IMR-90 (cell line): ENCODE measurements around the gene HIF1A. TPM values are rescaled to one million over a fixed set of nuclear protein-coding genes. Genes with fewer than 3 reads are reported as not detected.

Experiments used
- ATAC-seq: fragments of 200-7000 bp; cut with Tn5 transposase; 2 replicates; pipeline ENCODE4 v1.9.1; 2020; ENCODE audit warnings: low read depth, mild to moderate bottlenecking, moderate library complexity
- BruUV-seq: library from RNA; stranded (reverse); fragments of 400-500 nt; replicated peaks from 2 replicates; lab custom pipeline; 2021; lab: Mats Ljungman, UMichigan
- CTCF ChIA-PET: fragments of 300-600 bp; formaldehyde crosslinking; extraction: SDS; loops from one replicate; lab custom pipeline; 2021; ENCODE audit warnings: antibody characterized with exemption; lab: Yijun Ruan, JAX
- POLR2A ChIA-PET: fragments of 300-600 bp; sonication (Branson Sonifier 250); formaldehyde crosslinking; loops from one replicate; lab custom pipeline; 2022; ENCODE audit warnings: antibody characterized with exemption; ENCODE audit not compliant: unreplicated experiment; lab: Charles Lee
- DNase-seq: peaks from one replicate; pipeline ENCODE4 v3.0.0; 2013
- H2AFZ ChIP-seq: replicated peaks from 2 replicates; pipeline ENCODE3; 2013; ENCODE audit warnings: low read length, mild to moderate bottlenecking; ENCODE audit not compliant: poor library complexity
- H2AK5ac ChIP-seq: 2 replicates; pipeline ENCODE4 v1.6.1; 2013; ENCODE audit warnings: low read depth, low read length, inconsistent platforms
- H2AK9ac ChIP-seq: replicated peaks from 2 replicates; pipeline ENCODE3; 2013; ENCODE audit warnings: mild to moderate bottlenecking, low read depth, low read length, moderate library complexity; ENCODE audit not compliant: poor library complexity
- H2BK120ac ChIP-seq: 2 replicates; pipeline ENCODE4 v1.6.1; 2013; ENCODE audit warnings: low read depth, low read length, inconsistent platforms
- H2BK15ac ChIP-seq: 3 replicates; pipeline ENCODE4 v1.6.1; 2013; ENCODE audit warnings: low read depth, low read length, inconsistent platforms
- H2BK20ac ChIP-seq: 2 replicates; pipeline ENCODE4 v1.6.1; 2013; ENCODE audit warnings: low read depth, mild to moderate bottlenecking, inconsistent platforms, low read length, moderate library complexity
- H2BK5ac ChIP-seq: 2 replicates; pipeline ENCODE4 v1.6.1; 2013; ENCODE audit warnings: mild to moderate bottlenecking, low read depth, low read length, inconsistent platforms; ENCODE audit not compliant: poor library complexity, severe bottlenecking
- H3K14ac ChIP-seq: replicated peaks from 2 replicates; pipeline ENCODE4 v1.6.1; 2013; ENCODE audit warnings: low read depth, low read length, inconsistent platforms
- H3K18ac ChIP-seq: 2 replicates; pipeline ENCODE4 v1.6.1; 2013; ENCODE audit warnings: low read depth, low read length, control low read depth
- H3K23ac ChIP-seq: 2 replicates; pipeline ENCODE4 v1.6.1; 2013; ENCODE audit warnings: low read depth, low read length, inconsistent platforms
- H3K27ac ChIP-seq: 2 replicates; pipeline ENCODE4 v1.5.1; 2013; ENCODE audit warnings: mild to moderate bottlenecking, control low read depth, low read length; ENCODE audit not compliant: insufficient read depth
- H3K27me3 ChIP-seq: 2 replicates; pipeline ENCODE4 v1.6.1; 2013; ENCODE audit warnings: low read length; ENCODE audit not compliant: control insufficient read depth, insufficient read depth
- H3K36me3 ChIP-seq: 2 replicates; pipeline ENCODE4 v1.6.1; 2013; ENCODE audit warnings: low read length, mixed read lengths; ENCODE audit not compliant: control insufficient read depth, insufficient read depth
- H3K4ac ChIP-seq: 2 replicates; pipeline ENCODE4 v1.6.1; 2013; ENCODE audit warnings: low read depth, low read length, inconsistent platforms
- H3K4me1 ChIP-seq: 2 replicates; pipeline ENCODE4 v1.6.1; 2013; ENCODE audit warnings: low read length, mixed read lengths; ENCODE audit not compliant: control insufficient read depth, insufficient read depth
- H3K4me2 ChIP-seq: 2 replicates; pipeline ENCODE4 v1.6.1; 2013; ENCODE audit warnings: low read depth, mild to moderate bottlenecking, control low read depth, low read length, moderate library complexity
- H3K4me3 ChIP-seq: 2 replicates; pipeline ENCODE4 v1.5.1; 2013; ENCODE audit warnings: low read depth, mild to moderate bottlenecking, control low read depth, low read length, moderate library complexity; ENCODE audit not compliant: insufficient read depth
- H3K56ac ChIP-seq: 2 replicates; pipeline ENCODE4 v1.6.1; 2013; ENCODE audit warnings: low read length, inconsistent platforms; ENCODE audit not compliant: insufficient read depth; ENCODE audit errors: extremely low read depth
- H3K79me1 ChIP-seq, 2 experiments: 2 replicates each; pipeline ENCODE4 v1.6.1; 2013; ENCODE audit warnings: low read length in 2 of 2, inconsistent platforms in 1 of 2, low read depth in 1 of 2
- H3K9ac ChIP-seq: 2 replicates; pipeline ENCODE4 v1.6.1; 2013; ENCODE audit warnings: low read depth, low read length, control low read depth
- H3K9me1 ChIP-seq: 2 replicates; pipeline ENCODE4 v1.6.1; 2013; ENCODE audit warnings: low read length, inconsistent platforms; ENCODE audit not compliant: insufficient read depth
- H3K9me3 ChIP-seq: 2 replicates; pipeline ENCODE4 v1.6.1; 2013; ENCODE audit warnings: low read length; ENCODE audit not compliant: control insufficient read depth, insufficient read depth
- H4K20me1 ChIP-seq: 2 replicates; pipeline ENCODE4 v1.6.1; 2013; ENCODE audit warnings: low read length, inconsistent platforms; ENCODE audit not compliant: insufficient read depth
- H4K5ac ChIP-seq: 2 replicates; pipeline ENCODE4 v1.6.1; 2013; ENCODE audit warnings: mild to moderate bottlenecking, low read depth, low read length, control low read depth
- H4K8ac ChIP-seq, 2 experiments: 2 replicates each; pipeline ENCODE4 v1.6.1; 2013; ENCODE audit warnings: low read depth in 2 of 2, low read length in 2 of 2, control low read depth in 1 of 2, inconsistent platforms in 1 of 2
- H4K91ac ChIP-seq: 2 replicates; pipeline ENCODE4 v1.6.1; 2013; ENCODE audit warnings: low read depth, low read length, inconsistent platforms; ENCODE audit not compliant: insufficient read depth
- CEBPB ChIP-seq: IDR thresholded peaks from 2 replicates; pipeline ENCODE4 v1.6.1; 2012; ENCODE audit warnings: low read depth, low read length, improper control_type of control experiment
- CTCF ChIP-seq: conservative IDR thresholded peaks from 2 replicates; pipeline ENCODE4 v1.5.1; 2012; ENCODE audit warnings: mild to moderate bottlenecking, low read depth, low read length, improper control_type of control experiment
- NFE2L2 ChIP-seq: fragments of 150-350 bp; IDR thresholded peaks from 2 replicates; pipeline ENCODE4 v1.6.1; 2016; ENCODE audit warnings: low read depth, mild to moderate bottlenecking, low read length
- POLR2A ChIP-seq: IDR thresholded peaks from 2 replicates; pipeline ENCODE4 v1.6.1; 2012; ENCODE audit warnings: mild to moderate bottlenecking, low read depth, low read length
- WGBS, 2 experiments: methylation state at CpG; one replicate each; pipeline versions ENCODE4 v1.1.5 to v1.1.7; 2013; ENCODE audit warnings: missing lambda C conversion rate in 2 of 2; ENCODE audit not compliant: insufficient read length in 1 of 2; ENCODE audit errors: extremely low coverage in 2 of 2; 5-methylcytosine and 5-hydroxymethylcytosine counted together
- dilution Hi-C: fragments of 300-500 bp; cut with HindIII; formaldehyde crosslinking; loops from one replicate; pipeline ENCODE4 v1.14.3; 2018; ENCODE audit warnings: low sequenced_read_pairs; ENCODE audit not compliant: unreplicated experiment
- in situ Hi-C: fragments of 300-500 bp; cut with MboI; formaldehyde crosslinking; loops from 3 replicates; pipeline ENCODE4 v1.14.3; 2019; ENCODE audit warnings: low sequenced_read_pairs, inconsistent platforms, mixed read lengths
- intact Hi-C: fragments of 100-400 bp; cut with micrococcal nuclease; formaldehyde crosslinking; loops from 2 replicates; pipeline ENCODE4 v1.10.0; 2022
- polyA plus RNA-seq, 3 experiments: library from polyadenylated mRNA; depleted of rRNA; stranded (reverse); fragments of >200 nt; gene quantifications; 2 replicates each; pipeline ENCODE4 v1.2.3, GENCODE V29; 2012; ENCODE audit warnings: low replicate concordance in 1 of 3
- total RNA-seq: library from RNA; depleted of rRNA; stranded (reverse); fragments of >200 nt; gene quantifications from 2 replicates; pipeline ENCODE4 v1.2.3, GENCODE V29; 2012

Gene HIF1A
- total and polyA plus RNA-seq, 2 of the 4 experiments (the other 2 are of a cell fraction), result 128 to 301 TPM

DNA sequence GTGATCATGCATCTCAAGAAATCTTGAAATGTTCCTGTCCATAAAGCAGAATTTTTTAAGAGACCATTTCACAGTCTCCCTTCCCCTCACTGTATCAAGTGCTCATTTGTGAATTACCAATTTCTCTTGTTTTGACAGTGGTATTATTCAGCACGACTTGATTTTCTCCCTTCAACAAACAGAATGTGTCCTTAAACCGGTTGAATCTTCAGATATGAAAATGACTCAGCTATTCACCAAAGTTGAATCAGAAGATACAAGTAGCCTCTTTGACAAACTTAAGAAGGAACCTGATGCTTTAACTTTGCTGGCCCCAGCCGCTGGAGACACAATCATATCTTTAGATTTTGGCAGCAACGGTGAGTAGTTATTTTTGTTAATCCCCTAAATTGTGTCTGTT, 41.4 kb downstream of the HIF1A start:
- no peak overlapping the region for H3K4ac ChIP-seq
- ChIA-PET CTCF (no interaction called here), POLR2A (no interaction called here)

More for the DNA sequence above, 41.4 kb downstream of the HIF1A start:
- TF ChIP-seq CEBPB, result no peak
- TF ChIP-seq CTCF, result no peak
- peak; percentile 30; the same call in 1 of the 2 replicates for TF ChIP-seq NFE2L2
- no peak for TF ChIP-seq POLR2A
- Histone ChIP-seq H2BK5ac (peak overlapping the region; percentile 24), H3K9me3 (no peaks in the 10 kb centered on the region), H3K9me1 (no peaks in the 10 kb centered on the region), H3K9ac (no peak overlapping the region), H3K4me3 (no peak overlapping the region), H2AK5ac (no peak overlapping the region), H2BK120ac (no peak overlapping the region), H4K20me1 (peaks cover 12% of the 10 kb centered on the region), H4K91ac (no peak overlapping the region), H3K27me3 (no peaks in the 10 kb centered on the region), H2BK20ac (no peak overlapping the region), H3K4me1 (no peaks in the 10 kb centered on the region), H4K8ac (no peak overlapping the region), H3K79me1 (peaks cover 19 to 45% of the 10 kb centered on the region in 2 experiments), H2AFZ (no peak overlapping the region), H3K18ac (no peak overlapping the region), H3K36me3 (peaks cover 66% of the 10 kb centered on the region), H2BK15ac (no peak overlapping the region), H3K4me2 (no peak overlapping the region), H3K14ac (no peak overlapping the region), H2AK9ac (no peak overlapping the region), H4K5ac (no peak overlapping the region), H3K56ac (no peak overlapping the region), H3K23ac (no peak overlapping the region), H3K27ac (no peak overlapping the region)
- intact Hi-C loops, result no loop called here
- no CpG with 5 or more reads among the region's 4 CpGs for WGBS, 2 experiments
- DNase-seq (peak; percentile 37), ATAC-seq (no peak)
- dilution Hi-C loops, result no loop called here
- in situ Hi-C loops, result no loop called here
- BruUV-seq, result no TSS peak
